Breast epithelium (tissue), 4 donors: Measurements from ENCODE around the gene NAP1L4. TPM values are rescaled to one million over a fixed set of nuclear protein-coding genes. Genes with fewer than 3 reads are reported as not detected.
A peak's percentile ranks its signal among the peaks of the same experiment; 100 is the strongest.

ENCODE experiments used
- DNase-seq, 2 donors: peaks; one replicate each; pipeline ENCODE4 v3.0.0-alpha.2; 2019; ENCODE audit warnings: low spot score in 2 of 2
- H3K27ac ChIP-seq, 2 donors: fragments of 200-600 bp; sonication (generic) in 1 of 2; one replicate each; pipeline ENCODE4 v1.5.1; 2016 to 2019; ENCODE audit warnings: mild to moderate bottlenecking in 1 of 2
- H3K27me3 ChIP-seq, 2 donors: fragments of 200-600 bp; sonication (generic) in 1 of 2; one replicate each; pipeline versions ENCODE4 v1.5.1 to v1.6.0; 2017 to 2019; ENCODE audit warnings: control low read depth in 1 of 2, mild to moderate bottlenecking in 1 of 2
- H3K36me3 ChIP-seq: fragments of 200-600 bp; one replicate; pipeline ENCODE4 v1.5.1; 2019
- H3K4me1 ChIP-seq, 2 donors: fragments of 200-600 bp; sonication (generic); one replicate each; pipeline ENCODE4 v1.5.1; 2016 to 2019; ENCODE audit warnings: control low read depth in 1 of 2
- H3K4me3 ChIP-seq, 3 donors: fragments of 200-600 bp; sonication (generic); 1 replicate in 2 of 3; 2 replicates in 1 of 3; pipeline ENCODE4 v1.5.1; 2016 to 2019; ENCODE audit warnings: mild to moderate bottlenecking in 3 of 3, moderate library complexity in 2 of 3
- H3K9me3 ChIP-seq, 2 donors: fragments of 200-600 bp; sonication (generic) in 1 of 2; one replicate each; pipeline ENCODE4 v1.5.1; 2016 to 2019; ENCODE audit warnings: control low read depth in 1 of 2
- CTCF ChIP-seq, 3 donors: fragments of 450-650 bp; IDR thresholded peaks; one replicate each; pipeline ENCODE4 v1.5.1; 2016 to 2017; ENCODE audit warnings: antibody characterized with exemption in 3 of 3, mild to moderate bottlenecking in 3 of 3, moderate library complexity in 3 of 3
- POLR2A ChIP-seq: fragments of 450-650 bp; IDR thresholded peaks from one replicate; pipeline ENCODE4 v1.6.1; 2016; ENCODE audit warnings: antibody characterized with exemption, mild to moderate bottlenecking, moderate library complexity
- POLR2AphosphoS5 ChIP-seq, 3 donors: sonication (generic); formaldehyde crosslinking; IDR thresholded peaks; one replicate each; pipeline ENCODE4 v1.6.1; 2017; ENCODE audit warnings: antibody characterized with exemption in 3 of 3
- intact Hi-C: fragments of 100-400 bp; cut with DNase I; formaldehyde crosslinking; loops from one replicate; pipeline ENCODE4 v1.15.1; 2023; ENCODE audit warnings: low total_unique reads
- total RNA-seq, 3 donors: library from RNA; depleted of rRNA; stranded (reverse); fragments of >200 nt; gene quantifications; one replicate each; pipeline ENCODE4 v1.1.0, GENCODE V29; 2016

NAP1L4 gene
- total RNA-seq, 3 donors from 2014 or later, result 87.1 to 167 (median 98.3) TPM

GRCh38 chr11:2903672-2904011 is 88.5 kb downstream of the NAP1L4 start:
- Histone ChIP-seq H3K27ac (peak overlapping the region in 1 of 2 donors; percentile 94), H3K27me3 (no peaks in the 10 kb centered on the region), H3K4me1 (peaks cover 7 to 23% of the 10 kb centered on the region in 2 donors), H3K9me3 (no peaks in the 10 kb centered on the region), H3K4me3 (peak overlapping the region in 1 of 3 donors; percentile 91), H3K36me3 (no peaks in the 10 kb centered on the region)
- no peak for DNase-seq
- no peak for TF ChIP-seq POLR2AphosphoS5 (IDR thresholded peaks at IDR 0.05)
- no peak for TF ChIP-seq CTCF (IDR thresholded peaks at IDR 0.05)
- TF ChIP-seq POLR2A, result no peak
- intact Hi-C loops, result no loop called here

- DNase-seq, result no peak
- H3K4me3 ChIP-seq, result peak overlapping the region; percentile 70 to 91 (median 70)
- H3K27ac ChIP-seq, result peak overlapping the region; percentile 91 to 94
Observed at GRCh38 chr11:2902784-2903671, 89.1 kb downstream of the NAP1L4 start.

GRCh38 chr11:2901854-2902783 is 90.0 kb downstream of the NAP1L4 start:
- H3K36me3 ChIP-seq, result no peaks in the 10 kb centered on the region
- H3K4me3 ChIP-seq, result peak overlapping the region; percentile 70 to 91 (median 70)
- no peaks in the 10 kb centered on the region for H3K27me3 ChIP-seq
- H3K9me3 ChIP-seq, result no peaks in the 10 kb centered on the region
- DNase-seq, result peak; percentile 97
- TF ChIP-seq POLR2A (no peak), POLR2AphosphoS5 (IDR thresholded peaks at IDR 0.05) (peak in 2 of 3 donors; percentile 36 to 57), CTCF (IDR thresholded peaks at IDR 0.05) (no peak)
- intact Hi-C loops, result no loop called here
- H3K27ac ChIP-seq, result peak overlapping the region; percentile 91 to 94
- peaks cover 11 to 23% of the 10 kb centered on the region in 2 donors for H3K4me1 ChIP-seq

More at GRCh38 chr11:2902784-2903671, 89.1 kb downstream of the NAP1L4 start:
- no peaks in the 10 kb centered on the region for H3K36me3 ChIP-seq
- H3K4me1 ChIP-seq, result peaks cover 11 to 23% of the 10 kb centered on the region in 2 donors
- no peaks in the 10 kb centered on the region for H3K9me3 ChIP-seq
- intact Hi-C loops, result no loop called here
- no peak for TF ChIP-seq POLR2AphosphoS5 (IDR thresholded peaks at IDR 0.05)
- TF ChIP-seq POLR2A, result no peak
- TF ChIP-seq CTCF (IDR thresholded peaks at IDR 0.05), result no peak
- H3K27me3 ChIP-seq, result no peaks in the 10 kb centered on the region

GRCh38 chr11:2901196-2901796 is 90.8 kb downstream of the NAP1L4 start:
- Histone ChIP-seq H3K27ac (peak overlapping the region; percentile 91 to 94), H3K9me3 (no peaks in the 10 kb centered on the region), H3K36me3 (no peaks in the 10 kb centered on the region), H3K4me3 (peak overlapping the region; percentile 70 to 91 (median 70)), H3K27me3 (no peaks in the 10 kb centered on the region), H3K4me1 (peaks cover 11 to 23% of the 10 kb centered on the region in 2 donors)
- TF ChIP-seq CTCF (IDR thresholded peaks at IDR 0.05) (no peak), POLR2AphosphoS5 (IDR thresholded peaks at IDR 0.05) (no peak), POLR2A (no peak)
- intact Hi-C loops, result no loop called here
- no peak for DNase-seq
